Measurements from ENCODE around the gene POLR2E.
"Not testable (repeated sequence)": the region's sequence is repeated elsewhere in the genome, so short reads cannot be mapped to it uniquely, and the experiment has no call there.

POLR2E gene

DNA sequence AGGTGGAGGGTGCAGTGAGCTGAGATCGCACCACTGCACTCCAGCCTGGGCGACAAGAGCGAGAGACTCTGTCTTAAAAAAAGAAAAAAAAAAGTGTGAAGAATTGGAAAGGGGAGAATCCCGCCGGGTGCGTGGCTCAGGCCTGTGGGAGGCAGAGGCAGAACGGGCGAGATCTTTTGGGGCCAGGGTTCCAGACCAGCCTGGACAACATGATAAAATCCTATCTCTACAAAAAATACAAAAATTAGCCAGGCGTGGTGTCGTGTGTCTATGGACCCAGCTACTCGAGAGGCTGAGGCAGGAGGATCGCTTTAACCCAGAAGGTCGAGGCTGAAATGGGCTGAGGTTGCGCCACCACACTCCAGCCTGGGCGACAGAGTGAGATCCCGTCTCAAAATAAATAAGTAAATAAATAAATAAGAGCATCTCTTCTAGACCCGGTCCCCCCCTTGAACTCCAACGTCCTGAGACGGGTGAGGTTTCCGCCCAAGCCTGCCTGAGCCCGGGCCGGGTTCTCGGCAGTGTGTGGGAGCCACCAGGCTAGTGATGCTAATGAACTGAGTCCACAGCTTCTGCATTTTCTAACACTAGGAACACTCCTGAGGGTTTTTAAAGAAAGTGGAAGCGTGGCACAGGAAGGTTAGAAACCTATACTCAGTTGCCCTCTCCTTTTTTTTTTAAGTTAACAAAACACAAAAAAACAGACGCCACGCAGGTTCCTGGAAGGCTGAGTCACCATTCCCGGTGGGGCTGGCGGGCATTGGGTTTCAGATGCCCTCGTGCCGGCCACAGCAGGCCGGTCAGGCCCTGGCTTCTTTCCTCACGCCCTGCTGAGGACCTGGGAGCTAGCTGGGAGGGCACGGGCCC, 30.7 kb upstream of the POLR2E start:
- no peak for DNase-seq

GRCh38 chr19:1123885-1124677, 28.9 kb upstream of the POLR2E start:
- no peak for DNase-seq

- DNase-seq = no peak
Measured at GRCh38 chr19:1123381-1123780, 28.2 kb upstream of the POLR2E start.

GRCh38 chr19:1122972-1123363, 27.8 kb upstream of the POLR2E start:
- no peak for DNase-seq

DNA sequence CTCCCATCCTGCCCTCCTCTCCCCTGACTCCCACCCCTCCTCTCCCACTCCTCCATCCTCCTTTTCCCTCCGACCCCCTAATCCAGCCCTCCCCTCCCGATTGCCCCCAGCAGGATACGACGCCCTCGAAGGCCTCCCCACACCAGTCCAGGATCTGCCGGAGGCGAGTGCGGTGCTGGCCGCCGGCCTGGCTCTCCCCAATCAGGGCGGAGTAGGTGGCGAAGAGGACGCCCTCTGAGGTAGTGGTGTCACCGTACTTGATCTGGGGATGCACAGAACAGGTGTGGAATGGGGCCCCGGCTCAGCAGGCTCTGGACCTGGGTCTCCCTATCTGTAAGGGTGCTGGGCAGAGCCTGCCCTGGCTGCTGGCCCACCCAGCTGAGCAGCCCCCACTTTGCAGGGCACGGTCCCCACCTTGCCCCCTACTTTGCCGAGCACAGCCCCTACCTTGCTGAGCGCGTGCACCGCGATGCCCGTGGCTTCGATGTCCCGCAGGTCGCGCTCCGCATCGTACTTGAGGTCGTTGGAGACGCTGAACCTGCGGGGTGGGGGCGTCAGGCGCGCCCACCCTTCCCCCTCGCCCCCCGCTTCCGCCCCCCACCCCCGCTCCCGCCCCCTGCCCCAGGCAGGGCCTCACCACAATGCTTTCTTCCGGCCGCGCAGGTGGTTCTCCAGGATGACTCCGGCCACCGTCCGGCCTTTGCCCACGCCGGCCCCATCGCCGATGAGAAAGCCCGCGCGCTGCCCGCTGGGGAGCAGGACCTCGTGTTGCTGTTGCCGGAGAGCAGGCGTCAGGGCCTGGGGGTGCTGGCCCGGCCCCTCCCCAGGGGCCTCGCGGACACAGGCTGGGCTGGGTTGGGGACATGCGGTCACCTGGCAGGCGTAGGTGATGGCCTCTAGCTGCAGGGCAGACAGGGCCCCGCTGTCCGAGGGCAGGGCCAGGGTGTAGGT, 27.1 kb upstream of the POLR2E start:
- no peak for DNase-seq

- DNase-seq = no peak
Measured at GRCh38 chr19:1121395-1121794, 26.2 kb upstream of the POLR2E start.

- DNase-seq = no peak
Measured at GRCh38 chr19:1119475-1120217, 24.5 kb upstream of the POLR2E start.

GRCh38 chr19:1118999-1119398, 23.8 kb upstream of the POLR2E start:
- DNase-seq = no peak

DNA sequence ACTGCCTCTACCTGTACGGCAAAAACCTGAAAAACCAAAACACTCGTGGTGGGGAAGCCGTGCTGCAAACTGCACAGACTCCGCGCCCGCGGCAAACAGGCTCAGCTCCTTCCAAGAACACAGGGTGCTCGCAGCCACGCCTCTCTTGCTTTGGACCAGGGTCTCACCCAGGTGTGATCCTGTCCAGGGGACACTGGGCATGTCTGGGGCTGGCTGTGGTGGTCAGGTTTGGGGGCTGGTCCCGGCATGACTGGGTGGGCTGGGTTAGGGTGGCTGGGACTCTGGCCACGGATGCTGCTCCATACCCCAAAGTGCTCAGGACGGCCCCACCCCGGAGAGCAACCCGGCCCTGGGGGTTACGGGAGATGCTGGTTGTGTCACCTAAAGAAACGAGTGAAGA, 22.5 kb upstream of the POLR2E start:
- no peak for DNase-seq

- no peak for DNase-seq
Measured at GRCh38 chr19:1116726-1117581, 21.8 kb upstream of the POLR2E start.

DNA sequence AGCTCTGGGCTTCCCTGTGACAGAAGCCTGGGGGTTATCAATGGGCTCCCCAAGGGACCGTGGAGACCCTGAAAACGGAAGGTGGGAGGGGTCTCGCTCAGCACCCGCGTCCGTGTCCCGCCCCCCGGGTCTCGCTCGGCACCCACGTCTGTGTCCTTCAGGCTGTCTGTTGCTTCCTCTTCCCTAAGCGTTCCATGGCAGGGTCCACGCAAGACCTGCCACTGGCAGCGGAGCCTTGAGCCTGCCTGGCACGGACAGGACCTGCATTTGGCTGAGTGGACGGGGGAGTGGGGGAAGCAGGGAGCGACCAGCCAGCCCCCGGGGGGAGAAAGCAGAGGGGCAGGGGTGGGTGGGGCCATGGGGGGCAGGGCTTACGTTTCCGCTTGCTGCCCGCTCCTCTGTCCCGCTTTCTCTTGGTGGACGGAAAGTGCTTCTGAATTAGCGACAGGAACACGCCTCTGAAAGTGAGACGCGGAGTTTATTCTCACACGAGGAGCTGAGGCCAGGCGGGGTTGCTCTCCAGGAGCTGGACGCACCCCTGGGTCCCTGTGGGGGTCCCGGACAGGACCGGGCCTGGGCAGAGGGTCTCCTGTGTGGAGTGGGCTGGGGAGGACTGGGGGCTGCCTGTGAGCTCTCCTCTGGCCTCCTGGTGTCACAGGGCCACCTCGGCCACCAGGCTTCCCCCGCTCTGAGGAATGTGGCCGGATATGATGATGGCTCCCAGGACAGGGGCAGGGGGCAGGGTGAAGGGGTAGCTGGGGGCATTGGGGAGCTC, 20.7 kb upstream of the POLR2E start:
- no peak for DNase-seq

- not testable (repeated sequence) for DNase-seq
Measured at GRCh38 chr19:1114728-1115127, 19.6 kb upstream of the POLR2E start.

DNA sequence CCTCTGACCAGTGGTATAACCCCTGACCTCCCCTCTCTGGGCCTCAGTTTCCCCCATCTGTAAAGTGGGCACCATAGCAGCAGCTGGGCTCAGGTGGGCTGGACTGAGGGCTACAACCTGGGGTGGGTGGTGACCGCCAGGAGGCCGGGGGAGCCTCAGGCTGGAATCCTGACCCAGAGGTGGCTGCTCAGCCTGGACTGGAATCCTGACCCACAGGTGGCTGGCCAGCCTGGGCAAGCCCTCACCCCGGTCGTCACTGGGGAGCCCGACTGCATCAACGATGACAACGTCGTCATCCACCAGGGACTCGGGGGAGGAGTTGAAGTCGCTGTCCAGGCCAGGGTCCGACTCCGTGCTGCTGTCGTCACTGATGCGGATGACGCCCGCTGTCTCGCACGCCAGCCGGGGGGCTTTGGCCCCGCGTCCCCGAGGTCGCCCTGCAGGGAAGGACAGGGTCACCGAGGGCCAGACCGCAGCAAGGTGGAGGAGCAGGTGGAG, 18.9 kb upstream of the POLR2E start:
- no peak for DNase-seq

DNA sequence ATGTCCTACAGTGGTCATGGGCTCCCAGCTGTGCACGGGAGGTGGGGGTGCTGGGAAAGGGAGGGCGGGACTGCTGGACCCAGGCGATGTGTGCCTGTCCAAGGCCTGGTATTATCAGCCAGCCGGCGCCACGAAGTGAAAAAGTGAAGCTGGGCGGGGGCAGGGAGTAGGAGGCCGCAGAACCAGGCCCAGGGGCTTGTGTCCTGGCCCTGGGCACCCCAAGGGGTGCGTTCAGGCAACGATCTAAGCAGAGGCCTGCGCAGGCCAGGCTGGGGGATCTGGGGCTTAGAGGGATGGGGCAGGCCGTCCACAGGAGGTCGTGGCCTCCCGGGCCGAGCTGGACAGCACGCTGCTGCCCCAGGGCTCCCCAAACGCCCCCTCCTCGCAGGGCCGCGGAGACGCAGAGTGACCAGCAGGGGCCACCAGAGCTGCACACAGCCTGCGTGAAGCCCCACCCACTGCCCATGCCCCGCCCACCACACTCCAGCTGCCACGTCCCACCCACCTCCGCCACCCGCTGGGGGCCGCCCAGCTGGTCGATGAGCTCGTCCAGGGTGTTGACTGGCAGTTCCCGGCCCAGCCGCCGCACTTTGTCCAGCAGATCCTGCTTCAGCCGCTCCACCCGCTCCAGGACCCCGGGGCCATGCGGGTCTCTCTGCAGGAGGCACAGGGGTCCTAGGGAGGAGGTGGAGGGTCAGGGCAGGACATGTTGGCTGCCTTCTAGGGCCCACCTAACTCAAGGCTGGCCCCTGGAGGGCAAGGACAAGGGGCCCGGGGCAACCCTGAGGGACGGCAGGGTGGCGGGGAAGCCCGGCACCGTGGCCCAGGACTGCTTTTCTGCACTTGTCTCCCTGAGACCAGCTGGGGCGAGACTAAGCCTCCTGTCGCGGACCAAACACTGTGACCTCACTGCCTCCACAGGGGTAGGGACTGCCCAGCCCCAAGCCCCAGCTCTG, 18.1 kb upstream of the POLR2E start:
- DNase-seq = peak; percentile 76 to 84

GRCh38 chr19:1112268-1113029, 17.3 kb upstream of the POLR2E start:
- DNase-seq = no peak

- no peak for DNase-seq
Measured at GRCh38 chr19:1111641-1112267, 16.6 kb upstream of the POLR2E start.

DNA sequence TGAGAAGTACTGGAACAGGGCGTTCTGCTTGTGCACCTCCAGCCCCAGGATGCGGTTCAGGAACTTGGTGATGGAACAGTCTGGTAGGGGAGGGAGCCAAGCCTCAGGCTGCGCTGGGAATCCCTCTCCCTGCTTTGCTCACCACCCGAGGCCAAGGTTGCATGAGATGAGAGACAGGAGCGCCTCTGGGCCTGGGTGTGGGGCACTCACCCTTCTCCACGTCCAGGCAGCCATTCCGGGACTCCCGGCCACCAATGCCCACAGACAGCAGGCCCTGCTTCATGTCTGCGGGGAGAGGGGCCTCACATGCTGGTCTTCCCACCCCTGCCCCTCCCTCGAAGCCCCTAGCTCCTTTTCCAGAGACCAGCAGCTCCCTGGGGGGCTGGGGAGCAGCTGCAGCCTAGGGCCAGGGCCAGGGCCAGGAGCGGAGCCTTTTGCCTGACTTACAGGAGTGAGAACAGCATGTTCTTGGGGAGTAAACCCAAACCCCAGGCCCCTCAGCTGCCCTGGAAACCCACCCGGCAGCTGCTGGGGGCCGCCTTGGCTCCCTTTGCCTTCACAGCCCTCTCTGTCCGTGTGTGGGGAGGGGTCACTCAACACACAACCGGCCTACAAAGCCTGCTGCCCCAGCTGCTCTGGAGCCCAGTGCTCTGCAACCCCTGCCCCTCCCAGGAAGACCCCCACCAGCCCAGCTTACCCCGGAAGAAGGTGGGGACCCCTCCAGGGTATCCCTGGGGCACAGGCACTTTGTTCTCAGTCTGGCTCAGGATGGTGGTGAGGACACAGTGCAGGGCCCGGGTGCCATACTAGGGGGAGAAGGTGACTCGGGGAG, 15.8 kb upstream of the POLR2E start:
- no peak for DNase-seq
